T-helper 2 cell treated with Interferon-gamma antibody and Interleukin-4, amounts not matched to agents 100 ng/mL and 5 ng/mL, for 36 hours (primary cell): Measurements from ENCODE around the gene GRK6. TPM values are rescaled to one million over a fixed set of nuclear protein-coding genes. Genes with fewer than 3 reads are reported as not detected.

Source experiments
- intact Hi-C: fragments of 100-400 bp; cut with micrococcal nuclease; formaldehyde crosslinking; loops from one replicate; pipeline ENCODE4 v1.15.1; 2023
- total RNA-seq: library from RNA; stranded (reverse); gene quantifications from 2 replicates; pipeline ENCODE4 v1.2.3, GENCODE V29; 2022

GRK6 gene
- total RNA-seq, 1 donor from 2014 or later: 232 TPM

DNA sequence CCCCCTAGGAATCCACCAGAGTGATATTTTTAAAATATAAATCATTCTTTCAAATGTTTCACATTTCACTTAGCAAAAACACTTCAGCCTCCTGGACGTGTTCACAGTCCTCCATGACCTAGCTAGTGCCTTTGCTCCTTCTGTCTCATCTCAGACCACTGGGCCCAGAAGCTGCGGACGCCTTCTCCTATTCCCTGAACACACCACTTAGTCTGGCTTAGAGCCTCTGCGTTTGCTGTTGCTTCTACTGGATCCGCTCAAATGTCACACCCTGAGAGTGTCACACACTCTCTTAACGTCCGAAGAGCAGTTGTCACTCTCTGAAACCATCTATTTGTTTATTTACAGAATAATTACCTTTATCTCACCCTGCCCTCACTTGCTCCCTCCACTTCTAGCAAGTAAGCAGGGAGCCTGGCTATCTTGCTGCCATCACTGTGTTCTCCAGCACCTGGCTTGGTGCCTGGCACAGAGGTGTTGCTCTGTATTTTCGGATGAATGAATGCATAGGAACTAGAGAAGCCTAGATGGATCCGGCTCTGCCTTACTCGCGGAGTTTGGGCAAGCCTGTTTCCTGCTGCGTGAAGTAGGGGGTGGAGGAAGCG, 1.2 kb upstream of the GRK6 start:
- intact Hi-C loops: loop anchor here (1.0 to 5.0 kb wide), 2 partner anchors 21 to 293 kb away; partner anchors contain the start of gene NSD1

DNA sequence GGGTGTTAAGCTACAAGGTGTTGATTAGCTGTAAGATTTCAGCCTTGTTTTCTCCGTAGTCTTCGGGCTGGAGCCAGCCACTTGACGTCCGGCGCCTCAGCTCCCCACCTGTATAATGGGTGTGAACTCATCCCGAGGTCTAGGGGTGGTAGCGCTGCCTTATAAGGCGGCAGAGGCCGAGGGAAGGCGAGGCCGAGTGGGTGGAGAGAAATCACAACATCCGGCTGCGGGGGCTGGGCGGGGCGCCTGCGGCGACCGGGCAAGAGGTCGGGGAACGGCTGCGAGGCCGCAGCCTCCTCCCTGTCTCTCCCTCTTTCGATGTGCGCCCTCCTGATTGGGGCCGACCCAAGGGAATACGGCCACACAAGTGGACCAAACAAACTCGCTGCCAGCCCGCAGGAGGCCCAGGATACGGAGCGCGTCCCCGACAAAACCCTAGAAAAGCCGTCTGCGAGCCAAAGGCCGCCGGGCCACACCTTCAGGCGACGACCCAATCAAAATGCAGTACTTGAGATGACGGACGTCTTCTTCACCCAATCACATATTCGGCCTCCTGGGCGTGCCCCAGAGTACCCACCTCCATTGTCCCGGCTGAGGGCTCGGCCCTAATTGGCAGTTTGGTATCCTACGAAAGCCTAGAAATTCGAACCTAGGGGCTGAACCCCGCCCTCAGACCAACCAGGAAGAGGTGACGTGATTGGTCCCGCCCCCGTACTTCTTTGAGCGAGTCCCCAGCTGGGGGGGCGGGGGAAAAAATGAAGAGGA, 493 bp upstream of the GRK6 start:
- intact Hi-C loops: loop anchor here (1.0 to 5.0 kb wide), 7 partner anchors 22 to 889 kb away; partner anchors contain the start of genes MXD3, NSD1, PDLIM7 and RNF44

DNA sequence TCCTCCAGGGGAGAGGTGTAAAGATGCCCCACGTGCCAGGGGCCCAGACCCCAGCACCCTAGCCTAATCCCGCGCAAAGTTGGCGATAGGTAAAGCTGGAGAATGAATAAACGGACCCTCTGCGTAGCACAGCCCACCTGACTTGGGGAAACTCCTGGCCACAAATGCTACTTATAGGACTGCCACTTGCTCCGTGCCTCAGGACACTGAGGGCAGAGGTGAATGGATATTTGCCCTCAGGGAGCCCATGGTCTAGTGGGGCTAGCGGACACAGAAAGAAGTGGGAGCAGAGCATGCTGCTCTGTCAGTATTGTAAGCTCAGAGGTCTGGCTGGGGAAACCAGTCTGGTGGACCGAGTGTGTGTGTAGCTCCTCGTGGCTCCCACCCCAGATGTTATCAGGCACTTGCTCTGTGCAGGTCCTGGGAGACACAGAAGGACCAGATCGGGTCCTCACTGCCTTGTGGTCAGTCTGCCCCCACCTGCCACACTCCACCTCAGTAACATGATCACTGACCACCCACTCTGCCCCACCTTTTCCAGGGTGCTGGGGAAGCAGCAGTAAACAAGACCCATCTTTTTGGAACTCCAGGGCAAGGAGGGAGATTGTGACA, 841 bp downstream of the GRK6 start:
- intact Hi-C loops: loop anchor here (2.0 to 5.0 kb wide), 2 partner anchors 295 to 891 kb away; partner anchors contain the start of genes NSD1 and RNF44

GRCh38 chr5:177427919-177428573, 1.6 kb downstream of the GRK6 start:
- intact Hi-C loops: loop anchor here (2.0 to 5.0 kb wide), 2 partner anchors 296 to 891 kb away; partner anchors contain the start of genes NSD1 and RNF44

- intact Hi-C loops: loop anchor here (5.0 kb wide), 1 partner anchor 296 kb away; the partner anchor contains the start of gene NSD1
Measured at GRCh38 chr5:177428574-177429217, 2.2 kb downstream of the GRK6 start.

DNA sequence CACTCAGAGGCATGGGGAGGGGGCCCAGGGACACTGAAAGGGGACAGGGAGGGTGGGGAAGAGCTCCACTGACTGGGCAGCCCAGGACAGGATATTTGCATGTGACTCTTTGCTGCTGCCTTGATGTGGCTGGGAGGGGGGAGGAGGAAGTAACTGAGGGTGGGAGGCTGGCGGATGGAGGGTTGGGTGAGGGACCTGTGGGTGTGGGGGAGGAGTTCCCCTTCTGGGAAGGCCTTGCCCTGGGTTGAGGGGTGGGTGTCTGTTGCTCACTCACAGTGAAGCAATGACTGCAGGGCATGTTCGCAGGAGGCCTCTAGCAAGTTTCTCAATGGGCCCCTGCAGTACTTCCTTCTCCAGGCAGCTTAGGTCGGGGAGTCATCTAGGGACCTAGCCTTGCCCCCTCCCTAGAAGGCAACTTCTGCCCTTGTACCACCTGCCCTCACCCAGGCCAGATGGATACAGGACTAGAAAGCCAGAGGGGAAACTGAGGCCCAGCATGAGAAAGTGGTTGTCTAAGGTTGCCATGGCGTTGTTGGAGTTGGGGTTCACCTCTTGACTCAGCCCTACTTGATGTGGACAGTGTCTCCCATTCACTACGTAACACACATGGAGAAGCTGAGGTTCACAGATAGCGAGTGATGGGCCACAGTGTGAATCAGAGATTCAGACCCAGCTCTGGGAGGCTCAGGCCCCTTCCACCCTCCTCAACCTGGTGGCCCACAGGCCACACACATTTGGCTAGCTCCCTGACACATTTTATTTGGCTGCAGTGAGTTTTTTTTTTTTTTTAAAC, 3.0 kb downstream of the GRK6 start:
- intact Hi-C loops: loop anchor here (2.0 to 5.0 kb wide), 2 partner anchors 17 to 297 kb away; partner anchors contain the start of genes NSD1 and PRR7

DNA sequence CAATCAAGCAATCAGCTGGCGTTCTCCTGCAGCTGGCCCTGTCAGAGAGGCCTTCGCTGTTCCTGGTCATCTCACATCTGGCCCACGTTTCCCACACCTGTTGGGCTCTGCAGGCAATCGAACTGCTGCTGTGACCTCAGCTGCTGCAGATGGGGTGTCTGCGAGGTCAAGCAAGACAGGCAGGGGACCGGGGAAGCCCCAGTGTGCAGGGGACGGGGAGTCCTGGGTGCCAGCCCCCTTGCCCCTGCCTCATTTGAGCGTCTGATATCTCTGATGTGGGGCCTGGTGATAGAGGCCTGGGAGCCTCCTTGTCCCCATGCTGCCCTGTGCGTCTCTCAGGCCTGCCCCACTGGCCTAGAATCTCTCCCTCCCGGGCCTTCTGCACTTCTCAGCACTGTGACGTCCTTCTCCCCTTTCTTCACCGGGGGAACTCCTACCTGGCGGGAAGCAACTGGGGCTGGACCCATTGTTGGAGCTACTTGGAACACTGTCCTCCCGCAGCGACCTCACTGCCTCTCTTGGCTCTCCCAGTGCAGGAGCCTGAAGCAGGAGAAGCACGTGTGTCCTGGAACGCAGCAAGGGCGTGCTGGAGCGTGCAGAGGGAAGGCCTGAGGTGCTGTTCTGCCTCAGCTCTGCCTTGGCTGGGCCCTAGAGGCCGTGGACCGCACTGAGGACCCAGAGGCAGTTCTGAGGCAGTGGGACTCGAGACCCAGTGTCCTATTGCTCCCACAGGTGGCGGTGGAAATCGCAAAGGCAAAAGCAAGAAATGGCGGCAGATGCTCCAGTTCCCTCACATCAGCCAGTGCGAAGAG, 3.9 kb downstream of the GRK6 start:
- intact Hi-C loops: loop anchor here (2.0 kb wide), 1 partner anchor 16 kb away; the partner anchor contains the start of gene PRR7

DNA sequence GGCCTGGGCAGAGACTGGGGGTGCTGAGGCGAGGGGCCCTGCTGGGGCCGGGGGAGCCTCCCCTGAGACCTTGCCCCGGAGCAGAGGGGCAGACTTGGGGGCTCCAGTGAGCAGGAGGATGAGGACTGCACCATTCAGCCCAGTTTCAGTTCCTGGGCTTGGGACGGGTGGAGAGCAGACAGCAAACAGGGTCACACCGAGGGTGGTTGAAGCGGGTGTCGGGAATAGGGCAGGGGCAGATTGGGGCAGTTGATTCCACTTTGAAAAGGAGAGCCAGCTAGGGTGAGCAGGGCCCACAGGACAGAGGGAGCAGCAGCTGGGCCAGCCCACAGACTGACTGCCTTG, 4.5 kb downstream of the GRK6 start:
- intact Hi-C loops: loop anchor here (1.0 to 2.0 kb wide), 2 partner anchors 16 to 24 kb away; partner anchors contain the start of gene PRR7

DNA sequence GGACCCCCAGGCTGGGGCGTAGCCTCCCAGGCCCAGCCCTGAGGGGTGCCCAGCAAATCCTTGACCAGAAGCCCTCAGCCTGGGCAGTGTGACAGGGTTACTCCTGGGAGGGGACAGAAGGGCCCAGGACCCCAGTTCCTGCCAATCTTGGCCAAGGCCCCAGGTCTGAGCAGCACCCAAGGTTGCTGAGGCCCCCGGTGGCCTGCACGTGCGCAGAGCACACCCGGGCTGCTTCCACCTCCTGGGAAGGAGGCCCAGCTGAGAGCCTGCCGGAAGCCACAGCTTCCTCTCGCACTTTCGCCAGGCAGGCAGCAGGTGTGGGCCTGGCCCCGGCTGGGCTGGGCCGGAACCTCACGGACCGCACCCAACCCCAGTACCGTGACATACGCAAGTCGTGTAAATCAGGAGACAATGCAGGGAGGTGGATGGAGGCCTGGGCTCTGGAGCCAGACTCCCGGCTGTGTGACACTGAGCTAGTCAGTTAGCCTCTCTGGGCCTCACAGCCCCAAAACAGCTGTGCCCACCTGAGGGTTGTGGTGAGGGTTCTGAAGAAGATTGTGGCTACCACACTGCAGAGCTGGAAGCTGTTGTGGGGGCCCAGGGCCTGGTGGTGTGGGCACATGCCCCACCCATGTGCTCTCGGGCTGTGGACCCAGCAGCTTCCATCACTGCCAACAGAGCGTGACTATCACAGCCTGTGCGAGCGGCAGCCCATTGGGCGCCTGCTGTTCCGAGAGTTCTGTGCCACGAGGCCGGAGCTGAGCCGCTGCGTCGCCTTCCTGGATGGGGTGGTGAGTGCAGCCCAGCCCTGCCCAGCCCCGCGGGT, 5.1 kb downstream of the GRK6 start:
- intact Hi-C loops: loop anchor here (1.0 to 2.0 kb wide), 2 partner anchors 15 to 24 kb away; partner anchors contain the start of gene PRR7

DNA sequence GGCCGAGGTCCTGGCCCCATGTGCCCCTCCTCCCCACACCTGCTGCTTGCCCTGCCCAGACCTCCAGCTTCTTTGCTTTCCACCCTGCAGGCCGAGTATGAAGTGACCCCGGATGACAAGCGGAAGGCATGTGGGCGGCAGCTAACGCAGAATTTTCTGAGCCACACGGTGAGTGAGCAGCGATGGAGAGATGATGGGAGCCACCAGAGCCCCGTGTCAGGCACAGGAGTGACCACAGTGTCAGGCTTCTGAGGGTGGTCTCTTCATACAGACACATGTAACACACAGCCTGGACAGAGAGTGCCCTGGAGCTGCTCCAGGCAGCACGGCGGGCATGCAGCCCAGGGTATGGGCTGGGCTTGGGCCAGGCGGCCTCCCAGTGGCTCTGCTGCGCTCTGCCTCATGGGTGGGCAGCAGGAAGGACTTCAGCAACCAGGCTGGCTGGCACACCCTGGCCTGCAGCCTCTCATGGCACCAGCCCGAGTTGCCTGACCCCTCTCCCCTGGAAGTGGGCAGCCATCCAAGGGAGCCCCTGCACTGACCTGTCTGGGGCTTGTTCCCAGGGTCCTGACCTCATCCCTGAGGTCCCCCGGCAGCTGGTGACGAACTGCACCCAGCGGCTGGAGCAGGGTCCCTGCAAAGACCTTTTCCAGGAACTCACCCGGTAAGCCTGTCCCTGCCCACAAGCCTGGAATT, 5.8 kb downstream of the GRK6 start:
- intact Hi-C loops: no loop called here

DNA sequence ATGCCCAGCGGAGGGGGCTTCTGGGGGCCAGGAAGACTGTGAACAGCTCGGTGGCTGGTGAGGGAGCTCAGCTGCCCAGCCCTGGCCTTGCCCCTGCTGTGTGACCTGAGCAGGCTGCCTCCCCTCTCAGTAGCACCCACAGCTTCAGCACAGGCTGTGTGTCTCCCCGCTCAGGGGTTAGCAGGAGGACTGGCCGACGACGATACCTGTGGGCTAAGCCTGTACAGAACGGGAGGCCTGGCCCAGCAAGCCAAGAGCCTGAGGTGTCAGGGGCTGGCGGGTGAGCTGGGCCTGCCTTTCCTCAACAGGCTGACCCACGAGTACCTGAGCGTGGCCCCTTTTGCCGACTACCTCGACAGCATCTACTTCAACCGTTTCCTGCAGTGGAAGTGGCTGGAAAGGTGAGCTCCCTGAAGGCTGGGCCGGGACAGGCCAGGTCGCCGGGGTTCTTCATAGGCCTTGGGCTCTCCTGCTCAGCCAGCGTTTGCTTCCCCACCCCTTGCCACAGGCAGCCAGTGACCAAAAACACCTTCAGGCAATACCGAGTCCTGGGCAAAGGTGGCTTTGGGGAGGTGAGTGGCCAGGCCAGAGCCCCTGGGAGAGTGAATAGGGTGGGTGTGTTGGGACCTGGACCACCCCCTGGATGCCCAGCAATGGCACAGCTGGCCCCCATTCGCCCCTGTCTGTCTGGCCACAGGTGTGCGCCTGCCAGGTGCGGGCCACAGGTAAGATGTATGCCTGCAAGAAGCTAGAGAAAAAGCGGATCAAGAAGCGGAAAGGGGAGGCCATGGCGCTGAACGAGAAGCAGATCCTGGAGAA, 6.6 kb downstream of the GRK6 start:
- intact Hi-C loops: no loop called here

GRCh38 chr5:177433658-177434217, 7.3 kb downstream of the GRK6 start:
- intact Hi-C loops: loop anchor here (1.0 kb wide), 1 partner anchor 11 kb away; no protein-coding TSS in a partner anchor

GRCh38 chr5:177434437-177434836, 8.0 kb downstream of the GRK6 start:
- intact Hi-C loops: loop anchor here (1.0 kb wide), 1 partner anchor 10 kb away; no protein-coding TSS in a partner anchor

- intact Hi-C loops: loop anchor here (1.0 kb wide), 1 partner anchor 9 kb away; no protein-coding TSS in a partner anchor
Measured at GRCh38 chr5:177434942-177435738, 8.7 kb downstream of the GRK6 start.

GRCh38 chr5:177435847-177436536, 9.5 kb downstream of the GRK6 start:
- intact Hi-C loops: no loop called here
